K562 (cell line): ENCODE measurements around the gene KTN1. TPM values are rescaled to one million over a fixed set of nuclear protein-coding genes. Genes with fewer than 3 reads are reported as not detected.

ENCODE experiments used
- ATAC-seq: fragments of 200-7000 bp; cut with Tn5 transposase; 3 replicates; pipeline ENCODE4 v1.9.1; 2020; ENCODE audit warnings: moderate library complexity
- BruUV-seq: library from RNA; stranded (reverse); fragments of 400-500 nt; replicated peaks from 2 replicates; lab custom pipeline; 2021; lab: Mats Ljungman, UMichigan
- CTCF ChIA-PET: fragments of 300-600 bp; formaldehyde crosslinking; extraction: SDS; loops from one replicate; lab custom pipeline; 2021; ENCODE audit warnings: low intra/inter-chr PET ratio; lab: Yijun Ruan, JAX
- POLR2A ChIA-PET: fragments of 300-600, 350-650 bp; sonication (Branson Sonifier 250); formaldehyde crosslinking; extraction: SDS; loops from one replicate; lab custom pipeline; 2021; ENCODE audit warnings: antibody characterized with exemption, inconsistent platforms; lab: Yijun Ruan, JAX
- DNase-seq, 4 experiments: peaks; one replicate each; pipeline versions ENCODE4 v3.0.0 to v3.0.0-alpha.2; 2011 to 2018; ENCODE audit warnings: low spot score in 3 of 4, mixed read lengths in 3 of 4; ENCODE audit errors: extremely low read depth in 1 of 4
- FAIRE-seq: peaks from 2 replicates; lab custom pipeline; 2011; peaks lifted over from hg19 to GRCh38; lab: Jason Lieb, UNC
- H2AFZ ChIP-seq: 2 replicates; pipeline ENCODE4 v1.6.0; 2011; ENCODE audit warnings: low read depth, low read length, control low read depth, inconsistent platforms
- H3K27ac ChIP-seq: fragments of 200-600 bp; 3 replicates; pipeline ENCODE4 v1.8.0; 2011; ENCODE audit warnings: low read depth, mild to moderate bottlenecking, control low read depth, inconsistent platforms, low read length, moderate library complexity, mixed read lengths; ENCODE audit errors: extremely low read depth
- H3K27me3 ChIP-seq, 2 experiments: fragments of 300-600 bp in 1 of 2; 2 replicates in 1 of 2; 3 replicates in 1 of 2; pipeline versions ENCODE4 v1.6.0 to v1.8.0; 2011; ENCODE audit warnings: inconsistent platforms in 2 of 2, low read length in 2 of 2, mild to moderate bottlenecking in 1 of 2, mixed read lengths in 1 of 2, moderate library complexity in 1 of 2; ENCODE audit not compliant: control insufficient read depth in 2 of 2, insufficient read depth in 2 of 2
- H3K36me3 ChIP-seq: fragments of 300-600 bp; 3 replicates; pipeline ENCODE4 v1.8.0; 2011; ENCODE audit warnings: mild to moderate bottlenecking, low read length, inconsistent platforms; ENCODE audit not compliant: control insufficient read depth, insufficient read depth
- H3K4me1 ChIP-seq, 2 experiments: fragments of 200-600 bp in 1 of 2; replicated peaks in 1 of 2; 2 replicates in 1 of 2; 3 replicates in 1 of 2; pipeline versions ENCODE4 v1.5.1 to v1.8.0; 2011; ENCODE audit warnings: inconsistent platforms in 2 of 2, low read length in 2 of 2, mild to moderate bottlenecking in 1 of 2, mixed read lengths in 1 of 2, moderate library complexity in 1 of 2; ENCODE audit not compliant: control insufficient read depth in 2 of 2, insufficient read depth in 2 of 2
- H3K4me2 ChIP-seq: 2 replicates; pipeline ENCODE4 v1.6.1; 2011; ENCODE audit warnings: low read length, control low read depth, inconsistent platforms, mixed read lengths; ENCODE audit not compliant: insufficient read depth
- H3K4me3 ChIP-seq: fragments of 200-600 bp; sonication (generic), shearing (Covaris generic); 2 replicates; pipeline ENCODE4 v1.5.1; 2016; ENCODE audit warnings: control low read depth, inconsistent platforms
- H3K79me2 ChIP-seq: fragments of 200-600 bp; 3 replicates; pipeline ENCODE4 v1.8.0; 2011; ENCODE audit warnings: low read length, inconsistent platforms; ENCODE audit not compliant: control insufficient read depth, insufficient read depth
- H3K9ac ChIP-seq, 2 experiments: 2 replicates each; pipeline versions ENCODE4 v1.6.0 to v1.6.1; 2011; ENCODE audit warnings: low read depth in 2 of 2, low read length in 2 of 2, control low read depth in 1 of 2, inconsistent platforms in 1 of 2, mild to moderate bottlenecking in 1 of 2, mixed read lengths in 1 of 2; ENCODE audit not compliant: insufficient read depth in 1 of 2
- H3K9me1 ChIP-seq: one replicate; pipeline ENCODE4 v1.6.0; 2011; ENCODE audit warnings: inconsistent platforms, mild to moderate bottlenecking, low read length, moderate library complexity; ENCODE audit not compliant: control insufficient read depth, insufficient read depth
- H3K9me3 ChIP-seq: replicated peaks from 2 replicates; pipeline ENCODE4 v1.5.1; 2011; ENCODE audit warnings: low read depth, low read length, inconsistent platforms; ENCODE audit not compliant: control insufficient read depth, insufficient read depth
- H4K20me1 ChIP-seq: replicated peaks from 2 replicates; pipeline ENCODE4 v1.6.1; 2011; ENCODE audit warnings: low read length, inconsistent platforms, mixed read lengths; ENCODE audit not compliant: control insufficient read depth, insufficient read depth
- ATF1 ChIP-seq, 2 experiments: fragments of 450-650 bp in 1 of 2; IDR thresholded peaks; 2 replicates each; pipeline ENCODE4 v1.6.1; 2016; ENCODE audit warnings: missing compliant biosample characterization in 1 of 2, missing genetic modification characterization in 1 of 2
- HMGXB4 ChIP-seq: sonication (generic); formaldehyde crosslinking; IDR thresholded peaks from 2 replicates; pipeline ENCODE4 v1.8.1; 2023; ENCODE audit warnings: mild to moderate bottlenecking, missing genetic modification reagents
- HNRNPL ChIP-seq: fragments of 200-400 bp; formaldehyde crosslinking; IDR thresholded peaks from 2 replicates; pipeline ENCODE4 v1.6.1; 2017; ENCODE audit warnings: low read depth, mild to moderate bottlenecking, low read length
- MTA2 ChIP-seq: fragments of 450-650 bp; IDR thresholded peaks from 2 replicates; pipeline ENCODE4 v1.6.1; 2016; ENCODE audit warnings: low read depth
- NR2C1 ChIP-seq, 2 experiments: fragments of 450-650 bp; IDR thresholded peaks; 2 replicates each; pipeline ENCODE4 v1.6.1; 2017; ENCODE audit warnings: mild to moderate bottlenecking in 2 of 2, antibody characterized with exemption in 1 of 2, inconsistent platforms in 1 of 2, missing compliant biosample characterization in 1 of 2, missing genetic modification characterization in 1 of 2
- NR2C2 ChIP-seq, 2 experiments: fragments of 200-800 bp in 1 of 2; sonication (Bioruptor generic) in 1 of 2; sonication (generic) in 1 of 2; formaldehyde crosslinking in 1 of 2; IDR thresholded peaks; 2 replicates each; pipeline versions ENCODE4 v1.6.1 to v1.8.0; 2016 to 2022; ENCODE audit warnings: mild to moderate bottlenecking in 1 of 2, missing compliant biosample characterization in 1 of 2, missing genetic modification characterization in 1 of 2, missing genetic modification reagents in 1 of 2
- NUFIP1 ChIP-seq: fragments of 450-650 bp; IDR thresholded peaks from 2 replicates; pipeline ENCODE4 v1.6.1; 2018; ENCODE audit not compliant: partially characterized antibody
- SUPT5H ChIP-seq: fragments of 450-650 bp; IDR thresholded peaks from 2 replicates; pipeline ENCODE4 v1.6.1; 2016
- TFAM ChIP-seq: fragments of 250-450 bp; sonication (Bioruptor Pico); conservative IDR thresholded peaks from 2 replicates; pipeline ENCODE4 v1.5.0; 2021; ENCODE audit warnings: mild to moderate bottlenecking, moderate library complexity
- ZNF133 ChIP-seq: fragments of 250-450 bp; sonication (Bioruptor Pico); IDR thresholded peaks from 2 replicates; pipeline ENCODE4 v1.4.0; 2020; ENCODE audit warnings: mild to moderate bottlenecking
- WGBS: fragments of 100-300 bp; shearing (Covaris generic); methylation state at CpG from one replicate; pipeline ENCODE4 v1.1.6; 2016; ENCODE audit warnings: low coverage, mixed read lengths; ENCODE audit not compliant: insufficient coverage; ENCODE audit errors: missing lambda C conversion rate; 5-methylcytosine and 5-hydroxymethylcytosine counted together
- in situ Hi-C: fragments of 300-500 bp; cut with MboI; formaldehyde crosslinking; loops from 4 replicates; pipeline ENCODE4 v1.15.0; 2018; ENCODE audit warnings: inconsistent platforms, mixed read lengths
- intact Hi-C: fragments of 100-400 bp; cut with micrococcal nuclease; formaldehyde crosslinking; loops from 2 replicates; pipeline ENCODE4 v1.14.2; 2022
- polyA plus RNA-seq, 8 experiments: library from polyadenylated mRNA; depleted of rRNA in 4 of 8; stranded (reverse) in 5 of 8; unstranded in 3 of 8; fragments of >200 nt; fragmentation: Nextera tagmentation in 2 of 8; fragmentation: Illumina TruSeq in 1 of 8; extraction: Ambion mirVana in 2 of 8; extraction: Trizol in 1 of 8; gene quantifications; 2 replicates each; pipeline versions ENCODE4 v1.2.1 to v1.2.3, GENCODE V29; 2011 to 2014; ENCODE audit warnings: inconsistent platforms in 1 of 8, missing spikeins in 1 of 8
- total RNA-seq, 7 experiments: library from RNA; depleted of rRNA in 6 of 7; stranded (reverse); fragments of >200 nt in 6 of 7; fragmentation: Illumina TruSeq in 2 of 7; extraction: Trizol in 2 of 7; gene quantifications; 2 replicates each; pipeline versions ENCODE4 v1.2.1 to v1.2.3, GENCODE V29; 2011 to 2021; ENCODE audit warnings: low replicate concordance in 1 of 7
- TF ChIP-seq, protein P1 (sequence below), 3 experiments: IDR thresholded peaks in 2 of 3; conservative IDR thresholded peaks in 1 of 3; 2 replicates each; pipeline ENCODE4 v1.5.1; 2011 to 2012; ENCODE audit warnings: low read length in 3 of 3, mild to moderate bottlenecking in 3 of 3, control low read depth in 2 of 3, improper control_type of control experiment in 1 of 3, inconsistent platforms in 1 of 3, low read depth in 1 of 3, mixed read lengths in 1 of 3, moderate library complexity in 1 of 3; ENCODE audit not compliant: insufficient read depth in 2 of 3

The KTN1 gene
- total and polyA plus RNA-seq, 9 of the 15 experiments (the other 6 are each of a cell fraction or from before 2014, with no cell fraction given), result 34.8 to 120 (median 63.6) TPM

- Histone ChIP-seq H3K27ac (no peak overlapping the region), H3K9me1 (no peaks in the 10 kb centered on the region), H3K36me3 (peaks cover 7% of the 10 kb centered on the region; the same call in 2 of the 3 replicates), H2AFZ (no peak overlapping the region), H3K4me1 (no peaks in the 10 kb centered on the region), H3K27me3 (no peaks in the 10 kb centered on the region), H3K4me2 (no peak overlapping the region), H4K20me1 (no peaks in the 10 kb centered on the region), H3K79me2 (peaks cover 45% of the 10 kb centered on the region), H3K9me3 (no peaks in the 10 kb centered on the region), H3K9ac (no peak overlapping the region), H3K4me3 (no peak overlapping the region)
- FAIRE-seq, result no peak
- ATAC-seq, result no peak
- in situ Hi-C loops (no loop called here), intact Hi-C loops (no loop called here)
- no peak for DNase-seq
- WGBS, result 88% methylated on average over 4 of the region's 4 CpGs
- ChIA-PET POLR2A (no interaction called here), CTCF (no interaction called here)
- no TSS peak for BruUV-seq
- TF ChIP-seq ZNF133 (CRISPR knock-in tag), result no peak
- no peak for TF ChIP-seq HMGXB4 (CRISPR knock-in tag)
- no peak for TF ChIP-seq ATF1 (CRISPR knock-in tag; IDR thresholded peaks at IDR 0.05)
- no peak for TF ChIP-seq ATF1 (tag; IDR thresholded peaks at IDR 0.05)
- no peak for TF ChIP-seq TFAM (CRISPR knock-in tag)
- TF ChIP-seq HNRNPL, result no peak
- TF ChIP-seq, protein P1, sequence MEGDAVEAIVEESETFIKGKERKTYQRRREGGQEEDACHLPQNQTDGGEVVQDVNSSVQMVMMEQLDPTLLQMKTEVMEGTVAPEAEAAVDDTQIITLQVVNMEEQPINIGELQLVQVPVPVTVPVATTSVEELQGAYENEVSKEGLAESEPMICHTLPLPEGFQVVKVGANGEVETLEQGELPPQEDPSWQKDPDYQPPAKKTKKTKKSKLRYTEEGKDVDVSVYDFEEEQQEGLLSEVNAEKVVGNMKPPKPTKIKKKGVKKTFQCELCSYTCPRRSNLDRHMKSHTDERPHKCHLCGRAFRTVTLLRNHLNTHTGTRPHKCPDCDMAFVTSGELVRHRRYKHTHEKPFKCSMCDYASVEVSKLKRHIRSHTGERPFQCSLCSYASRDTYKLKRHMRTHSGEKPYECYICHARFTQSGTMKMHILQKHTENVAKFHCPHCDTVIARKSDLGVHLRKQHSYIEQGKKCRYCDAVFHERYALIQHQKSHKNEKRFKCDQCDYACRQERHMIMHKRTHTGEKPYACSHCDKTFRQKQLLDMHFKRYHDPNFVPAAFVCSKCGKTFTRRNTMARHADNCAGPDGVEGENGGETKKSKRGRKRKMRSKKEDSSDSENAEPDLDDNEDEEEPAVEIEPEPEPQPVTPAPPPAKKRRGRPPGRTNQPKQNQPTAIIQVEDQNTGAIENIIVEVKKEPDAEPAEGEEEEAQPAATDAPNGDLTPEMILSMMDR (IDR thresholded peaks at IDR 0.05 in 2 of 3, conservative IDR thresholded peaks at IDR 0.05 in 1 of 3; ENCODE audit: insufficient read depth in 2 of 3, low read depth in 1 of 3, low read length in 3 of 3), result no peak
- no peak for TF ChIP-seq NUFIP1
- no peak for TF ChIP-seq NR2C1 (IDR thresholded peaks at IDR 0.05)
- no peak for TF ChIP-seq NR2C1 (tag; IDR thresholded peaks at IDR 0.05)
- no peak for TF ChIP-seq MTA2
- TF ChIP-seq NR2C2 (CRISPR knock-in tag; IDR thresholded peaks at IDR 0.05), result no peak
- no peak for TF ChIP-seq NR2C2 (tag; IDR thresholded peaks at IDR 0.05)
- no peak for TF ChIP-seq SUPT5H
Measured at GRCh38 chr14:55609681-55610080, 29.7 kb downstream of the KTN1 start.
